ENCODE measurements around the gene OPCML. TPM values are rescaled to one million over a fixed set of nuclear protein-coding genes. Genes with fewer than 3 reads are reported as not detected.

Gene OPCML
- polyA plus RNA-seq, 1 donor (not counting 4 experiments of a cell fraction or from before 2014, with no cell fraction given): 0.04 TPM

- H3K4me2 ChIP-seq (ENCODE audit: control insufficient read depth, extremely low read depth, insufficient read depth, low read depth, low read length): no peak overlapping the region
- H3K27ac ChIP-seq (ENCODE audit: control insufficient read depth, insufficient read depth, low read length): no peak overlapping the region
- H3K36me3 ChIP-seq (ENCODE audit: control insufficient read depth in 2 of 2, extremely low read depth in 1 of 2, insufficient read depth in 2 of 2, low read length in 2 of 2): no peaks in the 10 kb centered on the region
- no peak for TF ChIP-seq EZH2 (IDR thresholded peaks at IDR 0.05; ENCODE audit: low read length)
- TF ChIP-seq CTCF (optimal IDR thresholded peaks at IDR 0.05 in 1 of 3, IDR thresholded peaks at IDR 0.05 in 1 of 3, conservative IDR thresholded peaks at IDR 0.05 in 1 of 3; ENCODE audit: extremely low read depth in 1 of 3, insufficient read depth in 2 of 3, low read length in 3 of 3): peak; percentile 75 to 92 (median 87)
- H3K4me3 ChIP-seq (ENCODE audit: control insufficient read depth in 2 of 3, extremely low read depth in 1 of 3, insufficient read depth in 2 of 3, low read depth in 1 of 3, low read length in 3 of 3): no peak overlapping the region
- dilution Hi-C loops (cut with MboI; ENCODE audit: extremely low pct_ligation_motif_present, low sequenced_read_pairs): no loop called here
- DNase-seq (ENCODE audit: low read depth, low spot score) (peak; percentile 7), FAIRE-seq (no peak)
- H3K4me1 ChIP-seq (ENCODE audit: control insufficient read depth, extremely low read depth, insufficient read depth, low read length): no peaks in the 10 kb centered on the region
- no peaks in the 10 kb centered on the region for H3K9me3 ChIP-seq (ENCODE audit: control insufficient read depth, low read depth, low read length)
- H3K9ac ChIP-seq (ENCODE audit: control insufficient read depth, extremely low read depth, insufficient read depth, low read length): no peak overlapping the region
- no peaks in the 10 kb centered on the region for H3K79me2 ChIP-seq (ENCODE audit: control insufficient read depth, insufficient read depth, low read length)
- H3K27me3 ChIP-seq (ENCODE audit: control insufficient read depth, extremely low read depth, insufficient read depth, low read length): no peaks in the 10 kb centered on the region
- no peak overlapping the region for H2AFZ ChIP-seq (ENCODE audit: control insufficient read depth, low read length)
- no peaks in the 10 kb centered on the region for H4K20me1 ChIP-seq (ENCODE audit: control insufficient read depth, extremely low read depth, insufficient read depth, low read length)
- no peaks in the 10 kb centered on the region for H3K9me1 ChIP-seq (ENCODE audit: control insufficient read depth, extremely low read depth, insufficient read depth, low read length)
Measured at GRCh38 chr11:133134314-133135173, 397.8 kb downstream of the OPCML start.

GRCh38 chr11:133133606-133134005 lies 398.7 kb downstream of the OPCML start:
- dilution Hi-C loops (cut with MboI; ENCODE audit: extremely low pct_ligation_motif_present, low sequenced_read_pairs): no loop called here
- TF ChIP-seq CTCF (optimal IDR thresholded peaks at IDR 0.05 in 1 of 3, IDR thresholded peaks at IDR 0.05 in 1 of 3, conservative IDR thresholded peaks at IDR 0.05 in 1 of 3; ENCODE audit: extremely low read depth in 1 of 3, insufficient read depth in 2 of 3, low read length in 3 of 3) (no peak), EZH2 (IDR thresholded peaks at IDR 0.05; ENCODE audit: low read length) (no peak)
- Histone ChIP-seq H3K4me3 (ENCODE audit: control insufficient read depth in 2 of 3, extremely low read depth in 1 of 3, insufficient read depth in 2 of 3, low read depth in 1 of 3, low read length in 3 of 3) (no peak overlapping the region), H3K27me3 (ENCODE audit: control insufficient read depth, extremely low read depth, insufficient read depth, low read length) (no peaks in the 10 kb centered on the region), H3K36me3 (ENCODE audit: control insufficient read depth in 2 of 2, extremely low read depth in 1 of 2, insufficient read depth in 2 of 2, low read length in 2 of 2) (no peaks in the 10 kb centered on the region), H2AFZ (ENCODE audit: control insufficient read depth, low read length) (no peak overlapping the region), H3K27ac (ENCODE audit: control insufficient read depth, insufficient read depth, low read length) (no peak overlapping the region), H3K9me1 (ENCODE audit: control insufficient read depth, extremely low read depth, insufficient read depth, low read length) (no peaks in the 10 kb centered on the region), H3K4me1 (ENCODE audit: control insufficient read depth, extremely low read depth, insufficient read depth, low read length) (no peaks in the 10 kb centered on the region), H3K9me3 (ENCODE audit: control insufficient read depth, low read depth, low read length) (no peaks in the 10 kb centered on the region), H3K79me2 (ENCODE audit: control insufficient read depth, insufficient read depth, low read length) (no peaks in the 10 kb centered on the region), H3K9ac (ENCODE audit: control insufficient read depth, extremely low read depth, insufficient read depth, low read length) (no peak overlapping the region), H4K20me1 (ENCODE audit: control insufficient read depth, extremely low read depth, insufficient read depth, low read length) (no peaks in the 10 kb centered on the region), H3K4me2 (ENCODE audit: control insufficient read depth, extremely low read depth, insufficient read depth, low read depth, low read length) (no peak overlapping the region)
- FAIRE-seq (no peak), DNase-seq (ENCODE audit: low read depth, low spot score) (no peak)

Data from keratinocyte (primary cell).